Fibroblast of upper back skin (primary cell): Measurements from ENCODE around the gene SYT5.
"Not testable (repeated sequence)": the region's sequence is repeated elsewhere in the genome, so short reads cannot be mapped to it uniquely, and the experiment has no call there.

Source experiments
- DNase-seq: peaks from one replicate; pipeline ENCODE4 v3.0.0-alpha.2; 2013

Gene SYT5

GRCh38 chr19:55179606-55180484, at the start of gene SYT5:
Gene SYT5 (minus strand): TSS chr19:55180289. CDS start chr19:55179041, 1,248 bp downstream.
- peak; percentile 14 for DNase-seq

GRCh38 chr19:55229789-55230182, 49.7 kb upstream of the SYT5 start:
- no peak for DNase-seq

GRCh38 chr19:55229145-55229788, 49.2 kb upstream of the SYT5 start:
- no peak for DNase-seq

- no peak for DNase-seq
These were observed 48.4 kb upstream of the SYT5 start, which contains the start of gene TMEM86B for GRCh38 chr19:55228403-55229031. Gene TMEM86B (minus strand): TSS chr19:55228763. CDS start chr19:55228741, 22 bp downstream.

- no peak for DNase-seq
These were observed 47.9 kb upstream of the SYT5 start for GRCh38 chr19:55228015-55228391.

GRCh38 chr19:55227241-55228014, 47.3 kb upstream of the SYT5 start:
- no peak for DNase-seq

GRCh38 chr19:55226788-55227187, 46.7 kb upstream of the SYT5 start:
- no peak for DNase-seq

GRCh38 chr19:55226273-55226672, 46.2 kb upstream of the SYT5 start:
- no peak for DNase-seq

- no peak for DNase-seq
These were observed 45.4 kb upstream of the SYT5 start for GRCh38 chr19:55225415-55225958.

GRCh38 chr19:55224679-55225414, 44.8 kb upstream of the SYT5 start:
- not testable (repeated sequence) for DNase-seq

- no peak for DNase-seq
These were observed 44.1 kb upstream of the SYT5 start for GRCh38 chr19:55224038-55224665.

- no peak for DNase-seq
These were observed 43.4 kb upstream of the SYT5 start for GRCh38 chr19:55223291-55224037.

- DNase-seq, result no peak
These were observed 40.4 kb upstream of the SYT5 start for GRCh38 chr19:55220525-55220924.

- peak; percentile 99 for DNase-seq
These were observed 36.5 kb upstream of the SYT5 start for GRCh38 chr19:55216461-55217198.

- no peak for DNase-seq
These were observed 33.5 kb upstream of the SYT5 start for GRCh38 chr19:55213547-55213946.

- DNase-seq, result no peak
These were observed 32.4 kb upstream of the SYT5 start for GRCh38 chr19:55212447-55212846.

GRCh38 chr19:55209693-55210472, 29.8 kb upstream of the SYT5 start:
- DNase-seq, result peak; percentile 92

- no peak for DNase-seq
These were observed 29.0 kb upstream of the SYT5 start, which contains the start of gene PTPRH for GRCh38 chr19:55208880-55209692. Gene PTPRH (minus strand): TSS chr19:55209501. CDS start chr19:55209433, 68 bp downstream.
